Neural cell (in vitro differentiated cells): ENCODE data around the gene COLEC12.

Source experiments
- CTCF ChIP-seq: fragments of 450-650 bp; IDR thresholded peaks from 2 replicates; pipeline ENCODE4 v1.5.1; 2014; ENCODE audit warnings: antibody characterized with exemption, mild to moderate bottlenecking, moderate library complexity; ENCODE audit not compliant: poor library complexity, severe bottlenecking
- MXI1 ChIP-seq: fragments of 450-650 bp; conservative IDR thresholded peaks from 2 replicates; pipeline ENCODE4 v1.6.1; 2014; ENCODE audit warnings: antibody characterized with exemption, mild to moderate bottlenecking; ENCODE audit not compliant: poor library complexity, severe bottlenecking
- RAD21 ChIP-seq: fragments of 450-650 bp; conservative IDR thresholded peaks from 2 replicates; pipeline ENCODE4 v1.6.1; 2014; ENCODE audit warnings: antibody characterized with exemption, mild to moderate bottlenecking, moderate library complexity

GRCh38 chr18:425106-425745, 75.3 kb downstream of the COLEC12 start:
- no peak for TF ChIP-seq CTCF
- TF ChIP-seq RAD21: no peak
- TF ChIP-seq MXI1: no peak
